A549 treated with RU486 at 1 μM for 4 hours (cell line): ENCODE measurements around the gene ARHGDIA. TPM values are rescaled to one million over a fixed set of nuclear protein-coding genes. Genes with fewer than 3 reads are reported as not detected.

ENCODE experiments used
- total RNA-seq: library from RNA; stranded (reverse); fragments of 200-300 nt; extraction: Qiagen RNA extraction; gene quantifications from 5 replicates; pipeline ENCODE4 v1.2.3, GENCODE V29; 2022; ENCODE audit warnings: low read depth

Gene ARHGDIA
- total RNA-seq: 531 to 682 TPM (median 648 TPM) in 5 replicates

GRCh38 chr17:81870981-81871386, at the start of gene ARHGDIA:
ARHGDIA (minus strand) TSS chr17:81871337; CDS start chr17:81869930, 1,407 bp downstream.

GRCh38 chr17:81917565-81918332, 46.6 kb upstream of the ARHGDIA start, which contains the start of gene SIRT7:
SIRT7 (minus strand) TSS chr17:81918176; CDS start chr17:81918131, 45 bp downstream.

GRCh38 chr17:81911277-81911961, 40.3 kb upstream of the ARHGDIA start, which contains the start of gene PCYT2:
PCYT2 (minus strand) TSS chr17:81911399; CDS start chr17:81911355, 44 bp downstream.

GRCh38 chr17:81902023-81902652, 31.0 kb upstream of the ARHGDIA start, which contains the start of gene NPB:
NPB (plus strand) TSS chr17:81902238; CDS start chr17:81902278, 40 bp downstream.

GRCh38 chr17:81859906-81860755, 11.0 kb downstream of the ARHGDIA start, which contains the start of gene P4HB:
P4HB (minus strand) TSS chr17:81860535; CDS start chr17:81860471, 64 bp downstream.

GRCh38 chr17:81834831-81835267, 36.3 kb downstream of the ARHGDIA start, which contains the start of gene PPP1R27:
PPP1R27 (minus strand) TSS chr17:81835050; CDS start chr17:81834953, 97 bp downstream.

GRCh38 chr17:81833160-81833920, 37.8 kb downstream of the ARHGDIA start, which contains the start of gene MCRIP1:
MCRIP1 (minus strand) TSS chr17:81833291; CDS start chr17:81824506, 8,785 bp downstream.

Other genes starting within 250 kb of the ARHGDIA start
- 89.8 to 106 TPM (median 97.7 TPM) in 5 replicates for gene NPLOC4, start 234.2 kb downstream of the ARHGDIA start, total RNA-seq
- 4.3 to 6.9 TPM (median 5.2 TPM) in 5 replicates for gene TSPAN10, start 234.1 kb downstream of the ARHGDIA start, total RNA-seq
- 1.5 to 3.6 TPM (median 2.2 TPM) in 5 replicates for gene PDE6G, start 214.8 kb downstream of the ARHGDIA start, total RNA-seq
- 32.0 to 70.6 TPM (median 49.9 TPM) in 5 replicates for gene OXLD1, start 204.7 kb downstream of the ARHGDIA start, total RNA-seq
- 63.9 to 73.1 TPM (median 66.7 TPM) in 5 replicates for gene CCDC137, start 204.6 kb downstream of the ARHGDIA start, total RNA-seq
- gene ARL16, start 187.5 kb downstream of the ARHGDIA start, total RNA-seq: 46.6 to 56.2 TPM (median 49.9 TPM) in 5 replicates
- 139 to 217 TPM (median 209 TPM) in 5 replicates for gene HGS, start 187.3 kb downstream of the ARHGDIA start, total RNA-seq
- gene MRPL12, start 168.0 kb downstream of the ARHGDIA start, total RNA-seq: 212 to 319 TPM (median 303 TPM) in 5 replicates
- gene SLC25A10, start 159.1 kb downstream of the ARHGDIA start, total RNA-seq: 26.9 to 48.0 TPM (median 41.1 TPM) in 5 replicates
- gene GCGR, start 67.2 kb downstream of the ARHGDIA start, total RNA-seq: 0.13 to 0.36 TPM (median 0.17 TPM) in 4 of 5 replicates, not detected in the other
- gene MCRIP1, start 38.0 kb downstream of the ARHGDIA start, total RNA-seq: 75.2 to 107 TPM (median 93.2 TPM) in 5 replicates
- gene PPP1R27, start 36.3 kb downstream of the ARHGDIA start, total RNA-seq: 0.27 to 0.61 TPM (median 0.32 TPM) in 3 of 5 replicates, not detected in the others
- gene P4HB, start 10.8 kb downstream of the ARHGDIA start, total RNA-seq: 695 to 762 TPM (median 718 TPM) in 5 replicates
- 176 to 263 TPM (median 250 TPM) in 5 replicates for gene ALYREF, start 20.2 kb upstream of the ARHGDIA start, total RNA-seq
- 190 to 300 TPM (median 289 TPM) in 5 replicates for gene ANAPC11, start 20.4 kb upstream of the ARHGDIA start, total RNA-seq
- 0.38 to 0.73 TPM (median 0.45 TPM) in 5 replicates for gene NPB, start 30.9 kb upstream of the ARHGDIA start, total RNA-seq
- gene PCYT2, start 40.1 kb upstream of the ARHGDIA start, total RNA-seq: 11.9 to 16.6 TPM (median 14.1 TPM) in 5 replicates
- 27.7 to 47.8 TPM (median 43.4 TPM) in 5 replicates for gene SIRT7, start 46.8 kb upstream of the ARHGDIA start, total RNA-seq
- gene MAFG, start 56.4 kb upstream of the ARHGDIA start, total RNA-seq: 31.6 to 46.1 TPM (median 44.6 TPM) in 5 replicates
- gene PYCR1, start 66.0 kb upstream of the ARHGDIA start, total RNA-seq: 59.4 to 91.2 TPM (median 87.0 TPM) in 5 replicates
- gene MYADML2, start 75.9 kb upstream of the ARHGDIA start, total RNA-seq: not detected in 5 replicates
- gene NOTUM, start 89.8 kb upstream of the ARHGDIA start, total RNA-seq: 0.14 to 0.32 TPM (median 0.26 TPM) in 5 replicates
- 20.0 to 29.3 TPM (median 27.1 TPM) in 5 replicates for gene ASPSCR1, start 106.3 kb upstream of the ARHGDIA start, total RNA-seq
- 138 to 205 TPM (median 189 TPM) in 5 replicates for gene CENPX, start 151.5 kb upstream of the ARHGDIA start, total RNA-seq
- 8.8 to 16.1 TPM (median 14.6 TPM) in 5 replicates for gene LRRC45, start 152.0 kb upstream of the ARHGDIA start, total RNA-seq
- gene RAC3, start 160.3 kb upstream of the ARHGDIA start, total RNA-seq: 24.7 to 40.1 TPM (median 34.9 TPM) in 5 replicates
- 64.9 to 106 TPM (median 95.3 TPM) in 5 replicates for gene DCXR, start 166.4 kb upstream of the ARHGDIA start, total RNA-seq
- gene RFNG, start 180.5 kb upstream of the ARHGDIA start, total RNA-seq: 16.8 to 25.3 TPM (median 23.1 TPM) in 5 replicates
- 94.9 to 150 TPM (median 141 TPM) in 5 replicates for gene GPS1, start 180.6 kb upstream of the ARHGDIA start, total RNA-seq
- gene DUS1L, start 194.5 kb upstream of the ARHGDIA start, total RNA-seq: 76.2 to 147 TPM (median 142 TPM) in 5 replicates
- 91.1 to 136 TPM (median 131 TPM) in 5 replicates for gene FASN, start 226.9 kb upstream of the ARHGDIA start, total RNA-seq